PC-3 (cell line): ENCODE data around the gene SSBP2.

ENCODE experiments used
- CTCF ChIP-seq: fragments of 300-600 bp; sonication (generic); conservative IDR thresholded peaks from 2 replicates; pipeline ENCODE4 v1.5.1; 2017; ENCODE audit warnings: antibody characterized with exemption, low read depth, mild to moderate bottlenecking, low read length
- EZH2 ChIP-seq: fragments of 300-600 bp; sonication (generic); IDR thresholded peaks from one replicate; pipeline ENCODE4 v1.6.1; 2017; ENCODE audit warnings: antibody characterized with exemption, mild to moderate bottlenecking, low read length; ENCODE audit not compliant: unreplicated experiment
- EZH2phosphoT487 ChIP-seq: fragments of 300-600 bp; sonication (generic); IDR thresholded peaks from 2 replicates; pipeline ENCODE4 v1.6.1; 2018; ENCODE audit warnings: mild to moderate bottlenecking, antibody characterized with exemption, low read length, borderline replicate concordance

- TF ChIP-seq CTCF (no peak), EZH2 (no peak), EZH2phosphoT487 (no peak)
Observed at GRCh38 chr5:81759632-81760005, 8.7 kb upstream of the SSBP2 start.
